Caco-2 (cell line): ENCODE results near the gene EXOSC1. TPM values are rescaled to one million over a fixed set of nuclear protein-coding genes. Genes with fewer than 3 reads are reported as not detected.
"Not testable (repeated sequence)": the region's sequence is repeated elsewhere in the genome, so short reads cannot be mapped to it uniquely, and the experiment has no call there.

Experiments
- BruUV-seq: library from RNA; stranded (reverse); fragments of 400-500 nt; replicated peaks from 2 replicates; lab custom pipeline; 2021; lab: Mats Ljungman, UMichigan
- CTCF ChIA-PET: fragments of 300-600 bp; sonication (Branson Sonifier 250); formaldehyde crosslinking; loops from one replicate; lab custom pipeline; 2022; ENCODE audit warnings: antibody characterized with exemption; lab: Charles Lee
- POLR2A ChIA-PET: fragments of 300-600 bp; sonication (Branson Sonifier 250); formaldehyde crosslinking; loops from one replicate; lab custom pipeline; 2022; ENCODE audit warnings: antibody characterized with exemption; lab: Charles Lee
- DNase-seq, 2 experiments: peaks; one replicate each; pipeline versions ENCODE4 v3.0.0 to v3.0.0-alpha.2; 2020 to 2022
- H3K27me3 ChIP-seq: replicated peaks from 2 replicates; pipeline ENCODE4 v1.6.0; 2011; ENCODE audit warnings: low read length; ENCODE audit not compliant: control insufficient read depth, insufficient read depth
- H3K36me3 ChIP-seq: 2 replicates; pipeline ENCODE4 v1.5.1; 2011; ENCODE audit warnings: low read length; ENCODE audit not compliant: control insufficient read depth, insufficient read depth
- H3K4me1 ChIP-seq: fragments of 250-450 bp; sonication (Bioruptor Pico); 2 replicates; pipeline ENCODE4 v1.5.1; 2020; ENCODE audit warnings: mild to moderate bottlenecking
- H3K4me3 ChIP-seq: 2 replicates; pipeline ENCODE4 v1.5.1; 2011; ENCODE audit warnings: low read depth, mild to moderate bottlenecking, control low read depth, low read length
- H3K9me3 ChIP-seq: fragments of 250-450 bp; sonication (Bioruptor Pico); 2 replicates; pipeline ENCODE4 v1.5.1; 2020; ENCODE audit warnings: mild to moderate bottlenecking, moderate library complexity
- H3K27ac Mint-ChIP-seq: one replicate; pipeline ENCODE4 v1.8.0; 2022; ENCODE audit warnings: mixed read lengths; ENCODE audit not compliant: unreplicated experiment
- H3K27me3 Mint-ChIP-seq: one replicate; pipeline ENCODE4 v1.8.0; 2022; ENCODE audit warnings: mixed read lengths; ENCODE audit not compliant: insufficient read depth, unreplicated experiment
- H3K36me3 Mint-ChIP-seq: one replicate; pipeline ENCODE4 v1.8.0; 2022; ENCODE audit warnings: mild to moderate bottlenecking, mixed read lengths; ENCODE audit not compliant: insufficient read depth, unreplicated experiment
- H3K4me1 Mint-ChIP-seq: one replicate; pipeline ENCODE4 v1.8.0; 2022; ENCODE audit warnings: low read depth, mixed read lengths; ENCODE audit not compliant: unreplicated experiment
- H3K4me3 Mint-ChIP-seq: one replicate; pipeline ENCODE4 v1.8.0; 2022; ENCODE audit warnings: mild to moderate bottlenecking, moderate library complexity, mixed read lengths; ENCODE audit not compliant: unreplicated experiment
- H3K9me3 Mint-ChIP-seq: one replicate; pipeline ENCODE4 v1.8.0; 2022; ENCODE audit warnings: mixed read lengths; ENCODE audit not compliant: unreplicated experiment
- CTCF ChIP-seq, 2 experiments: fragments of 200-600 bp in 1 of 2; IDR thresholded peaks; 1 replicate in 1 of 2; 2 replicates in 1 of 2; pipeline versions ENCODE4 v1.5.1 to v1.8.0; 2011 to 2022; ENCODE audit warnings: antibody characterized with exemption in 1 of 2, control low read depth in 1 of 2, inconsistent platforms in 1 of 2, low read depth in 1 of 2, low read length in 1 of 2, mild to moderate bottlenecking in 1 of 2, moderate library complexity in 1 of 2; ENCODE audit not compliant: insufficient read depth in 1 of 2, severe bottlenecking in 1 of 2, unreplicated experiment in 1 of 2
- intact Hi-C: fragments of 100-400 bp; cut with micrococcal nuclease; formaldehyde crosslinking; loops from one replicate; pipeline ENCODE4 v1.10.0; 2022; ENCODE audit not compliant: unreplicated experiment
- total RNA-seq: library from RNA; stranded (reverse); gene quantifications from 2 replicates; pipeline ENCODE4 v1.2.3, GENCODE V29; 2022

The EXOSC1 gene
- total RNA-seq, 1 experiment from 2014 or later = 84.7 TPM

DNA sequence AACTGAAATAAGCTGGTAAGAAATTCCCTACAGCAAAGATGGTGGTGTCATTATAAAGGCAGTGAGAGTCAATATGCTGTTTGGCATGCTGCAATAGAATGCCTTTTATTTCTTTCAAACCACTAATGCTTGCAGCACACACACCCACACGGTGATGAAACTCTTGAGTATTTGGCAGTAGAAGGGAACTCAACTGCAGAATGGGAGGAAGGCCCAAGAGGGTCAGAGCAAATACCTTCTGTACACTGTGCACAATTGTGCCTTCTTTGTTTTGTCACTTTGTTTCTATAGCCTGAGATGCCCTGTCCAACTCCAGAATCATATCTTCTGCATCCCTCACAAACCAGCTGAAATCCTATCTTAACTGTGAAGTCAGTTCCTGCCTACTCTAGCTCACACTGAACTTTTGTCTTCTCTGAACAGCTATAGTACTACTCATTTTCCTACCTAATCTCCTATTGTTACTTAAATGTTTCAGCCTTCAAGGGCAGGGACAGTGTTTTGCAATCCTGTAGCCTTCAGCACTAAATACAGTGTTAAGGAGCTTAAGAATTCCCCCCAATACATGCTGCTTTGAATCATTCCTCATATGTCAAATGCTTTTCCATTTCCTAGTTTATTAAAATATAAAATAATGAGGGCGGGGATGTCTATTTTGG lies 30.3 kb upstream of the EXOSC1 start:
- intact Hi-C loops = no loop called here
- no peak overlapping the region for H3K4me3 ChIP-seq
- no peak overlapping the region for H3K4me3 Mint-ChIP-seq
- no peak overlapping the region for H3K27ac Mint-ChIP-seq
- H3K36me3 Mint-ChIP-seq = peaks cover 80% of the 10 kb centered on the region
- H3K4me1 ChIP-seq = no peaks in the 10 kb centered on the region
- H3K4me1 Mint-ChIP-seq = no peaks in the 10 kb centered on the region
- H3K27me3 ChIP-seq = no peaks in the 10 kb centered on the region
- TF ChIP-seq CTCF (IDR thresholded peaks at IDR 0.05; ENCODE audit: insufficient read depth in 1 of 2, low read depth in 1 of 2, low read length in 1 of 2, severe bottlenecking in 1 of 2, unreplicated experiment in 1 of 2) = no peak
- H3K9me3 ChIP-seq = no peaks in the 10 kb centered on the region
- H3K27me3 Mint-ChIP-seq = no peaks in the 10 kb centered on the region
- peaks cover 6% of the 10 kb centered on the region for H3K36me3 ChIP-seq
- no peaks in the 10 kb centered on the region for H3K9me3 Mint-ChIP-seq
- ChIA-PET CTCF (interaction anchor here (0.6 kb wide), 1 partner anchor 8 kb away, joined by 3 read pairs; no protein-coding TSS in a partner anchor), POLR2A (interaction anchor here (0.5 kb wide), 1 partner anchor 37 kb away, joined by 4 read pairs; no protein-coding TSS in a partner anchor)
- DNase-seq = no peak
- no TSS peak for BruUV-seq

GRCh38 chr10:97474918-97475317 lies 29.1 kb upstream of the EXOSC1 start:
- H3K27me3 ChIP-seq = no peaks in the 10 kb centered on the region
- H3K27ac Mint-ChIP-seq = no peak overlapping the region
- H3K36me3 Mint-ChIP-seq = peaks cover 80% of the 10 kb centered on the region
- ChIA-PET CTCF (no interaction called here), POLR2A (no interaction called here)
- no TSS peak for BruUV-seq
- peaks cover 6% of the 10 kb centered on the region for H3K36me3 ChIP-seq
- no peaks in the 10 kb centered on the region for H3K9me3 ChIP-seq
- no peaks in the 10 kb centered on the region for H3K27me3 Mint-ChIP-seq
- no peak for TF ChIP-seq CTCF (IDR thresholded peaks at IDR 0.05; ENCODE audit: insufficient read depth in 1 of 2, low read depth in 1 of 2, low read length in 1 of 2, severe bottlenecking in 1 of 2, unreplicated experiment in 1 of 2)
- intact Hi-C loops = no loop called here
- H3K4me1 ChIP-seq = no peaks in the 10 kb centered on the region
- no peaks in the 10 kb centered on the region for H3K4me1 Mint-ChIP-seq
- DNase-seq = no peak
- no peak overlapping the region for H3K4me3 Mint-ChIP-seq
- H3K4me3 ChIP-seq = no peak overlapping the region
- no peaks in the 10 kb centered on the region for H3K9me3 Mint-ChIP-seq

DNA sequence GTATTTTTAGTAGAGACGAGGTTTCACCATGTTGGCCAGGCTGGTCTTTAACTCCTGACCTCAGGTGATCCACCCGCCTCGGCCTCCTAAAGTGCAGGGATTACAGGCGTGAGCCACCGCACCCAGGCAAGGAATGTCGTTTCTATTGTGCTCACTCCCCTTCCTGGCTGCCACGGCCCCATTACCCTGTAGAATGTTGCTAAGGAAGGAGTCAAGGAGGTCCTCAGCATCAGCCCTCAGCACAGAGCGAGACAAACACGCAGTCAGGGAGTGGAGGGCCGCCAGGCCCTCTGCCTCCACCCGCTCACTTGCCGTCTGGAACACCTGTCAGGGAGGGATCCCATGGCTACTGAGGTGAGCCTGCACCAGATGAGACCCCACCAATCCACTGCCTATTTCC lies 23.0 kb upstream of the EXOSC1 start:
- POLR2A ChIA-PET, H3K9me3 Mint-ChIP-seq, H3K27ac Mint-ChIP-seq, H3K4me3 ChIP-seq, H3K9me3 ChIP-seq, H3K4me1 Mint-ChIP-seq, CTCF ChIA-PET, BruUV-seq, H3K4me3 Mint-ChIP-seq, intact Hi-C loops, H3K27me3 Mint-ChIP-seq, H3K4me1 ChIP-seq, DNase-seq, H3K36me3 ChIP-seq, H3K27me3 ChIP-seq: not testable (repeated sequence)
- H3K36me3 Mint-ChIP-seq = peaks cover 80% of the 10 kb centered on the region
